ENCODE results near the gene PBXIP1. TPM values are rescaled to one million over a fixed set of nuclear protein-coding genes. Genes with fewer than 3 reads are reported as not detected.
A peak's percentile ranks its signal among the peaks of the same experiment; 100 is the strongest.

PBXIP1 gene, protein sequence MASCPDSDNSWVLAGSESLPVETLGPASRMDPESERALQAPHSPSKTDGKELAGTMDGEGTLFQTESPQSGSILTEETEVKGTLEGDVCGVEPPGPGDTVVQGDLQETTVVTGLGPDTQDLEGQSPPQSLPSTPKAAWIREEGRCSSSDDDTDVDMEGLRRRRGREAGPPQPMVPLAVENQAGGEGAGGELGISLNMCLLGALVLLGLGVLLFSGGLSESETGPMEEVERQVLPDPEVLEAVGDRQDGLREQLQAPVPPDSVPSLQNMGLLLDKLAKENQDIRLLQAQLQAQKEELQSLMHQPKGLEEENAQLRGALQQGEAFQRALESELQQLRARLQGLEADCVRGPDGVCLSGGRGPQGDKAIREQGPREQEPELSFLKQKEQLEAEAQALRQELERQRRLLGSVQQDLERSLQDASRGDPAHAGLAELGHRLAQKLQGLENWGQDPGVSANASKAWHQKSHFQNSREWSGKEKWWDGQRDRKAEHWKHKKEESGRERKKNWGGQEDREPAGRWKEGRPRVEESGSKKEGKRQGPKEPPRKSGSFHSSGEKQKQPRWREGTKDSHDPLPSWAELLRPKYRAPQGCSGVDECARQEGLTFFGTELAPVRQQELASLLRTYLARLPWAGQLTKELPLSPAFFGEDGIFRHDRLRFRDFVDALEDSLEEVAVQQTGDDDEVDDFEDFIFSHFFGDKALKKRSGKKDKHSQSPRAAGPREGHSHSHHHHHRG
- 52.2 and 54.1 TPM in 2 replicates for total RNA-seq

DNA sequence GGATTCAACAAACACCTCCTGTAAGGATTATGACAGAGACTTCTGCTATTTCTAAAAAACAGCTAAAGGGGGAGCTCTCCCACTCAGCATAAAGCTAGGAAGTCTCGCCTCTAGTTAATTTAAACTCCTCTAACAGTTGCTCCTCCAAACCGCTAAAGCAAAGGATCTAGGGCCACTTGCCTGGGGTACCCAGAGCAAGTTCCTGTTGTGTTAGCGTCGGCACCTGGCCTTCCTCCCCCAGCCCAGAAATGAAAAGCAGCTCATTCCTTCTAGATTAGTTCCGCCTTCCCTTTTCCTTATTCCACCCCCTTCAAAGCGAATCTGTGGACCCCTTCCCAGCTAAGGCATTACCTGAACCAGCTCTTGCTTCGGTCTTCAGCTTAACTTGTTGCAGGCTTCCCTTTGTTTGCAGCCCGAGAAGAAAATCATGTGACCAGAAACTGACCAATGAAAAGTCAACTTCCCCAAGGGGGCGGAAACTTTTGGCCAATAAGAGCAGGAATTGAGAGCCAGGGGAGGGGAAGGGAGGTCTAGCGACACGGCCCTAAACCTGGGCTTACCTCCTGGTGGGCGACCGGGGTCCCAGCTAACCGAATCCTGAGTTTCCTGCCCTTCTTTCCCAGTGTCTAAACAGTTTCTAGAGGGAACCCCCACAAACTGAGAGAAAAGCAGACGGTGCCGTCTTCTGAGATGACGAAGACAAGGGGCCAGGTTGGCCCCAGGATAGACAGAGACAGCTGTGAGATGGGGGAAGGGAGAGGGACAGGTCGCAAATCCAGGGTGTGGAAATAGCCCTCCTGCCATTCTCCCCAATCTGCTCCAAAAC, at the start of gene PBXIP1:
PBXIP1 (minus strand) TSS at position 382 of the 826 bp plus-strand sequence. CDS start 2,378 bp downstream, outside the sequence.
- TF ChIP-seq CTCF (IDR thresholded peaks at IDR 0.05; ENCODE audit: insufficient read depth, low read depth, low read length): peak; percentile 45
- peak within 1 kb of the TSS; percentile 69 for H3K4me3 ChIP-seq (ENCODE audit: low read depth, low read length)
- peak; percentile 92 for DNase-seq (ENCODE audit: low read depth)

GRCh38 chr1:155005076-155006011, 49.4 kb upstream of the PBXIP1 start:
- DNase-seq (ENCODE audit: low read depth): no peak
- H3K4me3 ChIP-seq (ENCODE audit: low read depth, low read length): no peak overlapping the region
- TF ChIP-seq CTCF (IDR thresholded peaks at IDR 0.05; ENCODE audit: insufficient read depth, low read depth, low read length): no peak

DNA sequence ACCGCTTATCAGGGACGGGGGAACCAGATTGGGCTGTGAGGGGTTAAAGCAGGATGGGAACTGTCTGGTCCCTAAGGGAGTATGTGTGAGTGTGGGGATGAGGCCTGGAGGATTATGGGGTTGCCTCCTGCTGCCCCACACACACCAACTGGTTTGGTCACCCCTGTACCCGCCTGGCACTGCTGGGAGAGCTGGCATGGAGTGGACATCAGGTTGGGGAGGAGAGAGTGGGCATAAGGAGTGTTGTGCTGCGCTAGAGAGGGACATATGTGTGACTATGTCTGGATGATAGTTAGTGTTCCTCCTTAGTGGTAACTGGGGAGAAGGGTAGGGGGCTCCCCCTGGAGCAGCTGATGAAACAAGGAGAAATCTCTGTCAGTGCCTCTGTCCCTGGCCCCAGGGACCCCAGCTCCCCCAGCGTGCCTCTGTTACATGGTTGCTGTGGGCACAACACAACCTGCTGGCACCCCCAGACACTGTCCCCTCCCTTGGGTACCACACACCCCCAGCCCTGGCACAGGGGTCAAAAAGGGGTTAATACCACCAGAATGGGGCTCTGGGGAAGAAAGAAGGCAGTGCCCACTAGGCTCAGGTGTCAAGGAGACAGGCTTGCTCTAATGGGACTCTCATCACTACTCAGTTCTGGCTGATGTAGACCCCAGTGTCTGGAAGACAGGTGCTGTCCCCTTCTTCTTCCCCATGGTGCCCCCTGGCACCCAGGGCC, 48.6 kb upstream of the PBXIP1 start:
- no peak for DNase-seq (ENCODE audit: low read depth)
- peak overlapping the region; percentile 93 for H3K4me3 ChIP-seq (ENCODE audit: low read depth, low read length)
- TF ChIP-seq CTCF (IDR thresholded peaks at IDR 0.05; ENCODE audit: insufficient read depth, low read depth, low read length): no peak

DNA sequence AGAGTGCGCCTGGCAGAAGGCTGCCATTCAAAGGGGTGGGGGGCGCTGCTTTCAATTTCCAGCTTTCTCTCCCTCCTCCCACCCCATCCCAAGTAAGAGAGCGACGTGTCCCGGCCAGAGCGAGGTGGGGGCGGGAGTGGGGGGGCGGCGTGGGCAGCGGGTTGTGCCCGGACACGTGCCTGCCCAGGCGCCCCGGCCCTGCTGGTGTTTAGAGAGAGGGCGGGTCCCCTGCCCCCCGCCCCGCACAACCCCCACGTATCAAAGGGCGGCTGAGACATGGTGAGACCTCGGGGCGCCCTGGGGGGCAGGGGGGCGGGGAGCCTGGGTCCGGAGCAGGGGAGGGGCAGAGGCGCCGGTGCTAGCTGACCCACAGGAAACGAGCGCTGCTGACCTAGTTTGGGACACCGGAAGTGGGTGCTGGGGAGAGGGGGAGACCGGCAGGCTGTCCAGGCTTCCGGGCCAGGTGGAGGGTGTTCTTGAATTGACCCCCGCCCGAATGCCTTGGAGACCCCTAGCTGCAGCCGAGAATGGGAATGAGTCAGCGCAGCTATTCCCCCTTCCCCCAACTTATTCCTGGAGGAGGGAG, 48.0 kb upstream of the PBXIP1 start:
- no peak for TF ChIP-seq CTCF (IDR thresholded peaks at IDR 0.05; ENCODE audit: insufficient read depth, low read depth, low read length)
- H3K4me3 ChIP-seq (ENCODE audit: low read depth, low read length): peak overlapping the region; percentile 93
- peak; percentile 60 for DNase-seq (ENCODE audit: low read depth)

GRCh38 chr1:155003227-155003765, 47.4 kb upstream of the PBXIP1 start:
- no peak for TF ChIP-seq CTCF (IDR thresholded peaks at IDR 0.05; ENCODE audit: insufficient read depth, low read depth, low read length)
- H3K4me3 ChIP-seq (ENCODE audit: low read depth, low read length): peak overlapping the region; percentile 93
- DNase-seq (ENCODE audit: low read depth): peak; percentile 30
